ENCODE data around the gene KIFC3.
"Not testable (repeated sequence)": the region's sequence is repeated elsewhere in the genome, so short reads cannot be mapped to it uniquely, and the experiment has no call there.

Gene KIFC3

GRCh38 chr16:57785924-57786323, 16.4 kb downstream of the KIFC3 start:
- Histone ChIP-seq H3K36me3 (ENCODE audit: control insufficient read depth in 4 of 4, insufficient read depth in 4 of 4, low read length in 3 of 4) (peaks cover 0 to 17% (median 2%) of the 10 kb centered on the region in 4 experiments), H3K4me3 (ENCODE audit: control insufficient read depth in 1 of 7, extremely low read depth in 1 of 7, insufficient read depth in 4 of 7, low read depth in 2 of 7, low read length in 6 of 7) (no peak overlapping the region), H3K4me1 (ENCODE audit: control extremely low read depth in 1 of 4, control insufficient read depth in 4 of 4, insufficient read depth in 4 of 4, low read length in 3 of 4) (peaks cover 0 to 2% (median 0%) of the 10 kb centered on the region in 4 experiments), H3K27ac (ENCODE audit: insufficient read depth in 1 of 2, low read depth in 1 of 2, low read length in 2 of 2, poor library complexity in 1 of 2, severe bottlenecking in 2 of 2) (no peak overlapping the region), H3K27me3 (replicated peaks in 2 of 5; ENCODE audit: control insufficient read depth in 4 of 5, insufficient read depth in 5 of 5, low read length in 4 of 5) (no peaks in the 10 kb centered on the region), H3K9me3 (ENCODE audit: control extremely low read depth in 1 of 5, control insufficient read depth in 4 of 5, insufficient read depth in 2 of 5, low read depth in 1 of 5, low read length in 4 of 5) (no peaks in the 10 kb centered on the region)
- no peak for DNase-seq
- ChIA-PET POLR2A (no interaction called here), CTCF (interaction anchor here (2.2 kb wide), 1 partner anchor 10 kb away, joined by 12 read pairs; no protein-coding TSS in a partner anchor)
- over 99% methylated on average over 7 of the region's 8 CpGs for whole genome bisulfite sequencing (ENCODE audit: insufficient coverage)

GRCh38 chr16:57785385-57785784, 16.9 kb downstream of the KIFC3 start:
- WGBS (ENCODE audit: insufficient coverage), result 99% methylated on average over 9 of the region's 10 CpGs
- Histone ChIP-seq H3K4me3 (ENCODE audit: control insufficient read depth in 1 of 7, extremely low read depth in 1 of 7, insufficient read depth in 4 of 7, low read depth in 2 of 7, low read length in 6 of 7) (no peak overlapping the region), H3K27me3 (replicated peaks in 2 of 5; ENCODE audit: control insufficient read depth in 4 of 5, insufficient read depth in 5 of 5, low read length in 4 of 5) (no peaks in the 10 kb centered on the region), H3K36me3 (ENCODE audit: control insufficient read depth in 4 of 4, insufficient read depth in 4 of 4, low read length in 3 of 4) (peaks cover 0 to 12% (median 2%) of the 10 kb centered on the region in 4 experiments), H3K9me3 (ENCODE audit: control extremely low read depth in 1 of 5, control insufficient read depth in 4 of 5, insufficient read depth in 2 of 5, low read depth in 1 of 5, low read length in 4 of 5) (no peaks in the 10 kb centered on the region), H3K4me1 (ENCODE audit: control extremely low read depth in 1 of 4, control insufficient read depth in 4 of 4, insufficient read depth in 4 of 4, low read length in 3 of 4) (no peaks in the 10 kb centered on the region), H3K27ac (ENCODE audit: insufficient read depth in 1 of 2, low read depth in 1 of 2, low read length in 2 of 2, poor library complexity in 1 of 2, severe bottlenecking in 2 of 2) (no peak overlapping the region)
- ChIA-PET CTCF (interaction anchor here (1.0 to 2.2 kb wide), 2 partner anchors 11 to 71 kb away, joined by 3 to 12 read pairs; no protein-coding TSS in a partner anchor), POLR2A (no interaction called here)
- no peak for DNase-seq

DNA sequence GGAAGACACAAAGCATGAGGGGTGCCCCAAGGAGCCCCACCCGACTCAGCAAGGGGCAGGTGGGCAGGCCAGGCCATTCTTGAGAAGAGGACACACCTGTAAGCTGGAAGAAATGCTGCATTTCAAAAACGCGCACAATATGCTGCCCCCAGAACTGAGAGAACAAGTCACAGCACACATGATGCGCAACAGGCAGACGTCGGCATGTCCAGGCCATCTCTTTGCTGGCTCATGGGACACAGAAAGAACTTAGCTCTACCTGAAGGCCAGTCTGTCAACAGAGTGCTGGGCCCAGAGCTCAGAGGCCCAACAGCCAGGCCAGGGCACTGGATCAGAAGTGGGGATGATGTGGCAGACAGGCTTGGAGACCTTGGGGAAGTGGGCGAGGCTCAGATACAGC, 18.0 kb downstream of the KIFC3 start:
- peaks cover 0 to 13% (median 2%) of the 10 kb centered on the region in 4 experiments for H3K36me3 ChIP-seq (ENCODE audit: control insufficient read depth in 4 of 4, insufficient read depth in 4 of 4, low read length in 3 of 4)
- H3K9me3 ChIP-seq (ENCODE audit: control extremely low read depth in 1 of 5, control insufficient read depth in 4 of 5, insufficient read depth in 2 of 5, low read depth in 1 of 5, low read length in 4 of 5), result no peaks in the 10 kb centered on the region
- POLR2A ChIA-PET, result no interaction called here
- no peak overlapping the region for H3K4me3 ChIP-seq (ENCODE audit: control insufficient read depth in 1 of 7, extremely low read depth in 1 of 7, insufficient read depth in 4 of 7, low read depth in 2 of 7, low read length in 6 of 7)
- 98% methylated on average over 7 of the region's 7 CpGs for WGBS (ENCODE audit: insufficient coverage)
- no peaks in the 10 kb centered on the region for H3K4me1 ChIP-seq (ENCODE audit: control extremely low read depth in 1 of 4, control insufficient read depth in 4 of 4, insufficient read depth in 4 of 4, low read length in 3 of 4)
- H3K27ac ChIP-seq (ENCODE audit: insufficient read depth in 1 of 2, low read depth in 1 of 2, low read length in 2 of 2, poor library complexity in 1 of 2, severe bottlenecking in 2 of 2), result no peak overlapping the region
- CTCF ChIA-PET, result interaction anchor here (0.8 to 2.1 kb wide), 2 partner anchors 9 to 16 kb away, joined by 3 to 4 read pairs; no protein-coding TSS in a partner anchor
- no peak for DNase-seq
- H3K27me3 ChIP-seq (replicated peaks in 2 of 5; ENCODE audit: control insufficient read depth in 4 of 5, insufficient read depth in 5 of 5, low read length in 4 of 5), result no peaks in the 10 kb centered on the region

GRCh38 chr16:57783883-57784282, 18.4 kb downstream of the KIFC3 start:
- 100% methylated on average over 7 of the region's 8 CpGs for WGBS (ENCODE audit: insufficient coverage)
- H3K9me3 ChIP-seq (ENCODE audit: control extremely low read depth in 1 of 5, control insufficient read depth in 4 of 5, insufficient read depth in 2 of 5, low read depth in 1 of 5, low read length in 4 of 5), result no peaks in the 10 kb centered on the region
- CTCF ChIA-PET, result interaction anchor here (0.8 to 2.1 kb wide), 2 partner anchors 8 to 15 kb away, joined by 3 to 4 read pairs; no protein-coding TSS in a partner anchor
- no peaks in the 10 kb centered on the region for H3K27me3 ChIP-seq (replicated peaks in 2 of 5; ENCODE audit: control insufficient read depth in 4 of 5, insufficient read depth in 5 of 5, low read length in 4 of 5)
- no peak overlapping the region for H3K27ac ChIP-seq (ENCODE audit: insufficient read depth in 1 of 2, low read depth in 1 of 2, low read length in 2 of 2, poor library complexity in 1 of 2, severe bottlenecking in 2 of 2)
- H3K4me1 ChIP-seq (ENCODE audit: control extremely low read depth in 1 of 4, control insufficient read depth in 4 of 4, insufficient read depth in 4 of 4, low read length in 3 of 4), result no peaks in the 10 kb centered on the region
- H3K36me3 ChIP-seq (ENCODE audit: control insufficient read depth in 4 of 4, insufficient read depth in 4 of 4, low read length in 3 of 4), result peaks cover 0 to 14% (median 3%) of the 10 kb centered on the region in 4 experiments
- no peak for DNase-seq
- no peak overlapping the region for H3K4me3 ChIP-seq (ENCODE audit: control insufficient read depth in 1 of 7, extremely low read depth in 1 of 7, insufficient read depth in 4 of 7, low read depth in 2 of 7, low read length in 6 of 7)
- POLR2A ChIA-PET, result no interaction called here

GRCh38 chr16:57783116-57783515, 19.2 kb downstream of the KIFC3 start:
- 100% methylated on average over 1 of the region's 4 CpGs for WGBS (ENCODE audit: insufficient coverage)
- ChIA-PET CTCF (interaction anchor here (1.4 to 2.1 kb wide), 2 partner anchors 15 to 26 kb away, joined by 4 read pairs; no protein-coding TSS in a partner anchor), POLR2A (no interaction called here)
- Histone ChIP-seq H3K4me1 (ENCODE audit: control extremely low read depth in 1 of 4, control insufficient read depth in 4 of 4, insufficient read depth in 4 of 4, low read length in 3 of 4) (no peaks in the 10 kb centered on the region), H3K36me3 (ENCODE audit: control insufficient read depth in 4 of 4, insufficient read depth in 4 of 4, low read length in 3 of 4) (peaks cover 0 to 7% (median 3%) of the 10 kb centered on the region in 4 experiments), H3K27ac (ENCODE audit: insufficient read depth in 1 of 2, low read depth in 1 of 2, low read length in 2 of 2, poor library complexity in 1 of 2, severe bottlenecking in 2 of 2) (no peak overlapping the region), H3K27me3 (replicated peaks in 2 of 5; ENCODE audit: control insufficient read depth in 4 of 5, insufficient read depth in 5 of 5, low read length in 4 of 5) (no peaks in the 10 kb centered on the region), H3K4me3 (ENCODE audit: control insufficient read depth in 1 of 7, extremely low read depth in 1 of 7, insufficient read depth in 4 of 7, low read depth in 2 of 7, low read length in 6 of 7) (no peak overlapping the region), H3K9me3 (ENCODE audit: control extremely low read depth in 1 of 5, control insufficient read depth in 4 of 5, insufficient read depth in 2 of 5, low read depth in 1 of 5, low read length in 4 of 5) (no peaks in the 10 kb centered on the region)
- no peak for DNase-seq

GRCh38 chr16:57782607-57783055, 19.7 kb downstream of the KIFC3 start:
- CTCF ChIA-PET, result interaction anchor here (1.4 to 2.1 kb wide), 3 partner anchors 14 to 46 kb away, joined by 4 to 5 read pairs (median 4); partner anchors contain the start of gene KATNB1
- H3K27me3 ChIP-seq (replicated peaks in 2 of 5; ENCODE audit: control insufficient read depth in 4 of 5, insufficient read depth in 5 of 5, low read length in 4 of 5); H3K9me3 ChIP-seq (ENCODE audit: control extremely low read depth in 1 of 5, control insufficient read depth in 4 of 5, insufficient read depth in 2 of 5, low read depth in 1 of 5, low read length in 4 of 5); H3K4me1 ChIP-seq (ENCODE audit: control extremely low read depth in 1 of 4, control insufficient read depth in 4 of 4, insufficient read depth in 4 of 4, low read length in 3 of 4); H3K4me3 ChIP-seq (ENCODE audit: control insufficient read depth in 1 of 7, extremely low read depth in 1 of 7, insufficient read depth in 4 of 7, low read depth in 2 of 7, low read length in 6 of 7); POLR2A ChIA-PET; H3K27ac ChIP-seq (ENCODE audit: insufficient read depth in 1 of 2, low read depth in 1 of 2, low read length in 2 of 2, poor library complexity in 1 of 2, severe bottlenecking in 2 of 2); DNase-seq; H3K36me3 ChIP-seq (ENCODE audit: control insufficient read depth in 4 of 4, insufficient read depth in 4 of 4, low read length in 3 of 4): not testable (repeated sequence)
- whole genome bisulfite sequencing (ENCODE audit: insufficient coverage), result 94% methylated on average over 4 of the region's 11 CpGs

DNA sequence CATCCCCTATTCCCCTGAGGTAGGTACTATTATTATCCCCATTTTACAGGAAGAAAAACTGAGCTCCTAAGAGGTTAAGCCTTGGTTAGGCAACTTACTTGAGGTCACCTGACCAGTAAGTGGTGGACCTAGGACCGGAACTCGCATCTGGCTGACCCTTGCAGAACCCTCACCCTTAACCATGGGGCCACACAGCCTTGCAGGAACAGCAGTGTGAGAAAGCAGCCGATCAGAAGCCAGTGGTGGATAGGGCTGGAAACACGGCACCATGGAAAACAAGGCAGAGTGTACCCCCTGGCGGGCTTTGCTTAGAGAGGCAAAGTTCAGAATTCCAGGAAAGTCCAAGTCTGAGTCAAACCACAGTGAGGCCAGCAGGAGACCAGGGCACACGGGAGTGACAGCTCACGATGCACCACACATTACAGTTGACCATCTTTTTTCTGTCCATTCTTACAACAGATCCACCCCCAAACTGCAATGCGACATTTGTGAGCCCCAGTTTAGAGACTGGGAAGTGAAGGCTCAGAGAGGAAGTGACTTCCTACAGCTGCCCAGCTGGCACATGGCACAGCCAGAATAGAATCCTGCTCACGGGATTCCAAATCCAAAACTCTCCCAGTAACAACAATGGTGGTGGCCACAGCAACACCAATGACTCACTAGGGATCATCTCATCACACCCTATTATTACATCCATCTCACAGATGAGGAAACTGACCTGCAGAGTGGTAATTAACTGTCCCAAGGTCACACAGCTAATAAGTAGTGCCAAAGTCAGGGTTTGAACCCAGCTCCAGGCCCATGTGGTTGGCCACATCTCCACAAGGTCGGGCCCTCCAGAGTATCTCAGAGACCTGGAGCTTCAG, 20.3 kb downstream of the KIFC3 start:
- peaks cover 0 to 6% (median 3%) of the 10 kb centered on the region in 4 experiments for H3K36me3 ChIP-seq (ENCODE audit: control insufficient read depth in 4 of 4, insufficient read depth in 4 of 4, low read length in 3 of 4)
- H3K9me3 ChIP-seq (ENCODE audit: control extremely low read depth in 1 of 5, control insufficient read depth in 4 of 5, insufficient read depth in 2 of 5, low read depth in 1 of 5, low read length in 4 of 5), result no peaks in the 10 kb centered on the region
- WGBS (ENCODE audit: insufficient coverage), result 94% methylated on average over 9 of the region's 10 CpGs
- H3K27ac ChIP-seq (ENCODE audit: insufficient read depth in 1 of 2, low read depth in 1 of 2, low read length in 2 of 2, poor library complexity in 1 of 2, severe bottlenecking in 2 of 2), result no peak overlapping the region
- no peaks in the 10 kb centered on the region for H3K27me3 ChIP-seq (replicated peaks in 2 of 5; ENCODE audit: control insufficient read depth in 4 of 5, insufficient read depth in 5 of 5, low read length in 4 of 5)
- no peak overlapping the region for H3K4me3 ChIP-seq (ENCODE audit: control insufficient read depth in 1 of 7, extremely low read depth in 1 of 7, insufficient read depth in 4 of 7, low read depth in 2 of 7, low read length in 6 of 7)
- POLR2A ChIA-PET, result no interaction called here
- CTCF ChIA-PET, result interaction anchor here (1.4 to 2.1 kb wide), 3 partner anchors 13 to 46 kb away, joined by 4 to 5 read pairs (median 4); partner anchors contain the start of gene KATNB1
- H3K4me1 ChIP-seq (ENCODE audit: control extremely low read depth in 1 of 4, control insufficient read depth in 4 of 4, insufficient read depth in 4 of 4, low read length in 3 of 4), result no peaks in the 10 kb centered on the region
- DNase-seq, result no peak
